ENCODE results near the gene FAM184A.

DNA sequence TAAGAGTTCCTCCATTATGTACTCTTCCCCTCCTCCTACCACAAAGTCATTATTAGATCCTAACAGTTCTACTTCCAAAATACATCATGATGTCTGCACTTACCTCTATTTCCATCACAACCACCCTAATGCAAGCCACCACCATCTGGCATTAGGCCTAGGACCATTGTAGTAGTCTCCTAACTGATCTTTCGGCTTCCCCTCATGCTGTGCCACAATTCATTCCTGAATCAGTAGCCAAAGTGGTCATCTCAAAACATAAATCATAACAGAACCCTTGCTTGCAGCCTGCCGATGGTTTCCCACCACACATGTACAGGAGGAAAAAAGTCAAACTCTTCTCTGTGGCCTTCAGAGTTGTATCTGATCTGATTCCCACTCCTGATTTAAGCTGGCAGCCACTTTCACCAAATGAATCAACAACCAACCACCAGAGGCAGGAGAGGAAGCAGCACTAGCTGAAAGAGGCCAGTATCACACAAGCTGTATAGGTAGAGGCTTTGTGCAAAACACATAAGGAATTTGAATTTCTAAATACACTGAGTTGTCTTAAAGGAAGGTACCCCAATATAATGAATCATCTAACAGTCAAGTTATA, 26.1 kb downstream of the FAM184A start:
- TF ChIP-seq EZH2phosphoT487 (IDR thresholded peaks at IDR 0.05; ENCODE audit: insufficient read depth, low read depth) = no peak
- TF ChIP-seq EZH2 (IDR thresholded peaks at IDR 0.05; ENCODE audit: insufficient read depth, poor library complexity, severe bottlenecking) = no peak

Data from GM23248 (cell line).